ENCODE results near the gene RNF44.

Gene RNF44

DNA sequence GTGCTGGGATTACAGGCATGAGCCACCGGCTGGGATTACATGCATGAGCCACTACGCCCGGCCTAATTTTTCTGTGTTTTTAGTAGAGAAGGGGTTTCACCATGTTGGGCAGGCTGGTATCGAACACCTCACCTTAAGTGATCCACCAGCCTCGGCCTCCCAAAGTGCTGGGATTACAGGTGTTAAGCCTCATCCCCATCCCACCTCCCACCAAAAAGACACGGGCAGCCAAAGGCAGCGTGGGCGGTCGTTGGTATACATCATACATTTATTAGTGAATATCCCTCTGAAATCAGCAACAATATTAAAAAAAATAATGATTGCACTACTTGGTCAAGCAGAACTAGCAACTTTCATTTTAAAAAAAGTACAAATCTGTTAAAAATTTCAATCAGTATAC is 10.7 kb downstream of the RNF44 start:
- no peak overlapping the region for H3K27ac ChIP-seq
- H3K4me3 ChIP-seq (ENCODE audit: low read depth, low read length) = no peak overlapping the region
- H3K36me3 ChIP-seq (replicated peaks) = peaks cover 34% of the 10 kb centered on the region
- in situ Hi-C loops (cut with HindIII; ENCODE audit: low pct_ligation_motif_present, low sequenced_read_pairs) = no loop called here
- no peak for DNase-seq
- no peaks in the 10 kb centered on the region for H3K27me3 ChIP-seq (replicated peaks)
- TF ChIP-seq, protein P1, sequence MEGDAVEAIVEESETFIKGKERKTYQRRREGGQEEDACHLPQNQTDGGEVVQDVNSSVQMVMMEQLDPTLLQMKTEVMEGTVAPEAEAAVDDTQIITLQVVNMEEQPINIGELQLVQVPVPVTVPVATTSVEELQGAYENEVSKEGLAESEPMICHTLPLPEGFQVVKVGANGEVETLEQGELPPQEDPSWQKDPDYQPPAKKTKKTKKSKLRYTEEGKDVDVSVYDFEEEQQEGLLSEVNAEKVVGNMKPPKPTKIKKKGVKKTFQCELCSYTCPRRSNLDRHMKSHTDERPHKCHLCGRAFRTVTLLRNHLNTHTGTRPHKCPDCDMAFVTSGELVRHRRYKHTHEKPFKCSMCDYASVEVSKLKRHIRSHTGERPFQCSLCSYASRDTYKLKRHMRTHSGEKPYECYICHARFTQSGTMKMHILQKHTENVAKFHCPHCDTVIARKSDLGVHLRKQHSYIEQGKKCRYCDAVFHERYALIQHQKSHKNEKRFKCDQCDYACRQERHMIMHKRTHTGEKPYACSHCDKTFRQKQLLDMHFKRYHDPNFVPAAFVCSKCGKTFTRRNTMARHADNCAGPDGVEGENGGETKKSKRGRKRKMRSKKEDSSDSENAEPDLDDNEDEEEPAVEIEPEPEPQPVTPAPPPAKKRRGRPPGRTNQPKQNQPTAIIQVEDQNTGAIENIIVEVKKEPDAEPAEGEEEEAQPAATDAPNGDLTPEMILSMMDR (IDR thresholded peaks at IDR 0.05; ENCODE audit: low read depth, low read length, missing control alignments) = no peak

DNA sequence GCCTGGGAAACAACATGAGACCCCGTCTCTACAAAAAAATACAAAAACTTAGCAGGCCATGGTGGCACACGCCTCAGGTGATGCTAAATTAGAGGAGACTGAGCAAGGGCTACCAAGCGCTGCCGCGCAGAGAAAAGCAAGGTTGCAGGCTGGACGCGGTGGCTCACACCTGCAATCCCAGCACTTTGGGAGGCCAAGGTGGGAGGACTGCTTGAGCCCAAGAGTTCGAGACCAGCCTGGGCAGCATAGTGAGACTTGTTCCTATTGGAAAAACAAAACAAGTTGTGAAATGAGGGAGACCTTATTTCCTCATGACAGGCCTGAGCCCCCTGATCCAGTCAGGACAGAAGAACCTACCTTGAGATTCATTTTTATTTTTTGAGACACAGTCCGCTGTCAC is 11.5 kb downstream of the RNF44 start:
- Histone ChIP-seq H3K36me3 (replicated peaks) (peaks cover 28% of the 10 kb centered on the region), H3K4me3 (ENCODE audit: low read depth, low read length) (no peak overlapping the region), H3K27ac (no peak overlapping the region), H3K27me3 (replicated peaks) (no peaks in the 10 kb centered on the region)
- TF ChIP-seq, protein P1 (IDR thresholded peaks at IDR 0.05; ENCODE audit: low read depth, low read length, missing control alignments) = no peak
- DNase-seq = no peak
- in situ Hi-C loops (cut with HindIII; ENCODE audit: low pct_ligation_motif_present, low sequenced_read_pairs) = no loop called here

DNA sequence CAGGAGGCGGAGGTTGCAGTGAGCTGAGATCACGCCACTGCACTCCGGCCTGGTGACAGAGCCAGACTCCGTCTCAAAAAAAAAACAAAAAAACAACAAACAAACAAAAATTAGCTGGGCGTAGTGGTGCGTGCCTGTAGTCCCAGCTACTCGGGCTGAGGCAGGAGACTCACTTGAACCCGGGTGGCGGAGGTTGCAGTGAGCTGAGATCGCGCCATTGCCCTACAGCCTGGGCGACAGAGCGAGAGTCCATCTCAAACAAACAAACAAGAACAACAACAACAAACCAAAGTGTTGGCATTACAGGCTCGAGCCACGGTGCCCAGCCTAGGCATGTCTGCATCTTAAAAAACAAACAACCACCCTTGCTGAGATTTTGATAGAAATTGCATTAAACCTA is 12.2 kb downstream of the RNF44 start:
- H3K27ac ChIP-seq = no peak overlapping the region
- in situ Hi-C loops (cut with HindIII; ENCODE audit: low pct_ligation_motif_present, low sequenced_read_pairs) = no loop called here
- DNase-seq = no peak
- TF ChIP-seq, protein P1 (IDR thresholded peaks at IDR 0.05; ENCODE audit: low read depth, low read length, missing control alignments) = no peak
- no peaks in the 10 kb centered on the region for H3K27me3 ChIP-seq (replicated peaks)
- peaks cover 24% of the 10 kb centered on the region for H3K36me3 ChIP-seq (replicated peaks)
- H3K4me3 ChIP-seq (ENCODE audit: low read depth, low read length) = no peak overlapping the region

DNA sequence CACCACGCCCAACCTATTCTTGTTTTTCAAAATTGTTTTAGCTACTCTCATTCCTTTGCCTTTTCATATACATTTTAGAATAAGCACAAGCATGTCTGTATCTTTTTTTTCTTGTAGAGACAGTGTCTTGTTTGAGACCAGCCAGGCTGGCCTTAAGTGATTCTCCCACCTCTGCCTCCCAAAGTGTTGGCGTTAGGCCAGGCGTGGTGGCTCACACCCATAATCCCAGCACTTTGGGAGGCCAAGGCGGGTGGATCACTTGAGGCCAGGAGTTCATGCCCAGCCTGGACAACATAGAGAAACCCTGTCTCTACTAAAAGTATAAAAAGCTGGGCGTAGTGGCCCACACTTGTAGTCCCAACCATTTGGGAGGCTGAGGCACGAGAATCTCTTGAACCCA is 13.1 kb downstream of the RNF44 start:
- Histone ChIP-seq H3K27me3 (replicated peaks) (no peaks in the 10 kb centered on the region), H3K27ac (no peak overlapping the region), H3K4me3 (ENCODE audit: low read depth, low read length) (no peak overlapping the region), H3K36me3 (replicated peaks) (peaks cover 18% of the 10 kb centered on the region)
- no peak for DNase-seq
- TF ChIP-seq, protein P1 (IDR thresholded peaks at IDR 0.05; ENCODE audit: low read depth, low read length, missing control alignments) = no peak
- in situ Hi-C loops (cut with HindIII; ENCODE audit: low pct_ligation_motif_present, low sequenced_read_pairs) = no loop called here

DNA sequence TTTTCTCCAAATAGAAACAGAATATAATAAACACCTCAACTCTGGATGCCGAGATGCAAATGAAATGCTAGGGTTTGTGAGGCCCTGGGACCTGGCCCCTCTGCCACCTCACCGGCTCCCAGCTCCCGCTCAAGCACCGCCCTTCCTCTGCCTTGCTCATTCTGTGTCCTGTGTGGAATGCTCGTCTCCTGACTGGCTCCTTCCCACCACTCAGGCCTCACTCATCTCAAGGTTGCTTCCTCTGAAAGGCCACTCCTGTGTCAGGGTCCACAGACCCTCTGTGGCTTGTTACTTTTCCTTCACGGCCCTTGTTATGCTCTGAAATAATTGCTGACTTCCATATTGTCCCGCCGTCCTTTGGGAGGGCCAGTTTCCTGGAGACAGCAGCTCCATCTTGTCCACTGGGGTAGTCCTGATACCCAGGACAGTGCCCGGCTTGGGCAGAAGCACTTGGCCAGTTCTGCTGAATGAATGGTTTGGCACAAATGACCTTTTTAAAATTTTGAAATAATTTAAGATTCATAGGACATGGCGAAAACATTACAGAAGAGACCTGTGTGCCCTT is 15.4 kb downstream of the RNF44 start:
- TF ChIP-seq, protein P1 (IDR thresholded peaks at IDR 0.05; ENCODE audit: low read depth, low read length, missing control alignments) = no peak
- no peak overlapping the region for H3K27ac ChIP-seq
- in situ Hi-C loops (cut with HindIII; ENCODE audit: low pct_ligation_motif_present, low sequenced_read_pairs) = no loop called here
- H3K4me3 ChIP-seq (ENCODE audit: low read depth, low read length) = no peak overlapping the region
- no peak for DNase-seq
- no peaks in the 10 kb centered on the region for H3K27me3 ChIP-seq (replicated peaks)
- H3K36me3 ChIP-seq (replicated peaks) = no peaks in the 10 kb centered on the region

DNA sequence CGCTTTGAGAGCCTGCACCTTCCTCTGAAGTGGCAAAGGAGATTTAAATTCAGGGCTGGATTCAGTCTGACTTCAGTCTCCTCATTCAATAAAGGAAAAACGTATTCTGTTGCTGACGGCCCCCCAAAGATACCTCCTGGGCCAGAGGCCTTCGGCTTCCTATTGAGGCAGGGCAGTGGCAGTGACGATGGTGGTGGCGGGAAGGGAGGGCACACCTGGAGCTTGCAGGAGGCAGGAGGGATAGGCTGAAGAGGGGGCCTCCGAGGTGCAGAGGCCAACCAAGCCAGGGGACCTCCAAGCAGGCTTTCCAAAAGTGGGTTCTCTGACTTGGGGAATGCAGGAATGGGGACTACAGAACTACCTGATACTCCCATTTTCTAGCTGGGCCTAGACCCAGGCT is 15.9 kb downstream of the RNF44 start:
- DNase-seq = no peak
- in situ Hi-C loops (cut with HindIII; ENCODE audit: low pct_ligation_motif_present, low sequenced_read_pairs) = no loop called here

More for the DNA sequence above, 15.9 kb downstream of the RNF44 start:
- TF ChIP-seq, protein P1 (IDR thresholded peaks at IDR 0.05; ENCODE audit: low read depth, low read length, missing control alignments) = no peak
- Histone ChIP-seq H3K36me3 (replicated peaks) (no peaks in the 10 kb centered on the region), H3K4me3 (ENCODE audit: low read depth, low read length) (no peak overlapping the region), H3K27ac (no peak overlapping the region), H3K27me3 (replicated peaks) (no peaks in the 10 kb centered on the region)
